Suprapubic skin (tissue), 4 donors: ENCODE data around the gene COP1. TPM values are rescaled to one million over a fixed set of nuclear protein-coding genes. Genes with fewer than 3 reads are reported as not detected.

Experiments
- DNase-seq, 2 donors: peaks; one replicate each; pipeline ENCODE4 v3.0.0-alpha.2; 2019; ENCODE audit warnings: low spot score in 2 of 2
- H3K27ac ChIP-seq: fragments of 200-600 bp; sonication (generic); one replicate; pipeline ENCODE4 v1.5.1; 2019
- H3K27me3 ChIP-seq: fragments of 200-600 bp; sonication (generic); one replicate; pipeline ENCODE4 v1.5.1; 2019
- H3K36me3 ChIP-seq: fragments of 200-600 bp; sonication (generic); one replicate; pipeline ENCODE4 v1.5.1; 2019
- H3K4me1 ChIP-seq: fragments of 200-600 bp; sonication (generic); one replicate; pipeline ENCODE4 v1.5.1; 2019
- H3K4me3 ChIP-seq: fragments of 200-600 bp; sonication (generic); one replicate; pipeline ENCODE4 v1.5.1; 2019; ENCODE audit warnings: mild to moderate bottlenecking
- H3K9me3 ChIP-seq: fragments of 200-600 bp; sonication (generic); one replicate; pipeline ENCODE4 v1.5.1; 2019
- CTCF ChIP-seq, 2 donors: fragments of 200-600 bp in 1 of 2; fragments of 450-650 bp in 1 of 2; sonication (generic) in 1 of 2; IDR thresholded peaks; one replicate each; pipeline ENCODE4 v1.5.1; 2016 to 2019; ENCODE audit warnings: antibody characterized with exemption in 2 of 2, mild to moderate bottlenecking in 1 of 2, moderate library complexity in 1 of 2
- EP300 ChIP-seq: sonication (generic); formaldehyde crosslinking; IDR thresholded peaks from one replicate; pipeline ENCODE4 v1.6.1; 2017; ENCODE audit warnings: antibody characterized with exemption
- POLR2A ChIP-seq, 2 donors: fragments of 450-650 bp; IDR thresholded peaks; one replicate each; pipeline ENCODE4 v1.6.1; 2017; ENCODE audit warnings: antibody characterized with exemption in 2 of 2, mild to moderate bottlenecking in 2 of 2, moderate library complexity in 2 of 2
- POLR2AphosphoS5 ChIP-seq, 3 donors: sonication (generic); formaldehyde crosslinking; IDR thresholded peaks; one replicate each; pipeline ENCODE4 v1.6.1; 2017; ENCODE audit warnings: antibody characterized with exemption in 3 of 3
- WGBS: methylation state at CpG from one replicate; pipeline ENCODE4 v1.1.5; 2018; 5-methylcytosine and 5-hydroxymethylcytosine counted together
- total RNA-seq, 4 donors: library from RNA; depleted of rRNA; stranded (reverse); fragments of >200 nt; gene quantifications; one replicate each; pipeline ENCODE4 v1.1.0, GENCODE V29; 2016

Gene COP1
- total RNA-seq, 4 donors from 2014 or later = 33.2 to 84.1 (median 52.3) TPM

GRCh38 chr1:176199707-176200106 is 7.4 kb downstream of the COP1 start:
- H3K27ac ChIP-seq = no peak overlapping the region
- H3K4me1 ChIP-seq = peaks cover 27% of the 10 kb centered on the region
- H3K36me3 ChIP-seq = no peaks in the 10 kb centered on the region
- H3K27me3 ChIP-seq = no peaks in the 10 kb centered on the region
- H3K9me3 ChIP-seq = no peaks in the 10 kb centered on the region
- DNase-seq = no peak
- 81% methylated on average over 1 of the region's 1 CpG for WGBS
- no peak overlapping the region for H3K4me3 ChIP-seq
- TF ChIP-seq EP300 = no peak
- no peak for TF ChIP-seq POLR2A (IDR thresholded peaks at IDR 0.05)
- no peak for TF ChIP-seq POLR2AphosphoS5 (IDR thresholded peaks at IDR 0.05)
- TF ChIP-seq CTCF (IDR thresholded peaks at IDR 0.05) = no peak

- peaks cover 15% of the 10 kb centered on the region for H3K4me1 ChIP-seq
- no peak overlapping the region for H3K27ac ChIP-seq
- H3K36me3 ChIP-seq = no peaks in the 10 kb centered on the region
- DNase-seq = no peak
- H3K27me3 ChIP-seq = no peaks in the 10 kb centered on the region
- 91% methylated on average over 2 of the region's 2 CpGs for WGBS
- no peak overlapping the region for H3K4me3 ChIP-seq
- no peaks in the 10 kb centered on the region for H3K9me3 ChIP-seq
- TF ChIP-seq POLR2AphosphoS5 (IDR thresholded peaks at IDR 0.05) (no peak), EP300 (no peak), CTCF (IDR thresholded peaks at IDR 0.05) (no peak), POLR2A (IDR thresholded peaks at IDR 0.05) (no peak)
Measured at GRCh38 chr1:176198413-176198812, 8.7 kb downstream of the COP1 start.

- no peaks in the 10 kb centered on the region for H3K36me3 ChIP-seq
- TF ChIP-seq EP300 (no peak), POLR2A (IDR thresholded peaks at IDR 0.05) (no peak), CTCF (IDR thresholded peaks at IDR 0.05) (no peak), POLR2AphosphoS5 (IDR thresholded peaks at IDR 0.05) (no peak)
- no peak overlapping the region for H3K4me3 ChIP-seq
- 93% methylated on average over 5 of the region's 5 CpGs for WGBS
- peaks cover 13% of the 10 kb centered on the region for H3K4me1 ChIP-seq
- DNase-seq = no peak
- no peaks in the 10 kb centered on the region for H3K9me3 ChIP-seq
- H3K27ac ChIP-seq = no peak overlapping the region
- no peaks in the 10 kb centered on the region for H3K27me3 ChIP-seq
Measured at GRCh38 chr1:176196728-176197127, 10.4 kb downstream of the COP1 start.

- Histone ChIP-seq H3K36me3 (no peaks in the 10 kb centered on the region), H3K27ac (no peak overlapping the region), H3K4me3 (no peak overlapping the region), H3K27me3 (no peaks in the 10 kb centered on the region), H3K9me3 (no peaks in the 10 kb centered on the region), H3K4me1 (peaks cover 6% of the 10 kb centered on the region)
- TF ChIP-seq CTCF (IDR thresholded peaks at IDR 0.05) (no peak), POLR2A (IDR thresholded peaks at IDR 0.05) (no peak), EP300 (no peak), POLR2AphosphoS5 (IDR thresholded peaks at IDR 0.05) (no peak)
- 81% methylated on average over 7 of the region's 7 CpGs for WGBS
- DNase-seq = no peak
Measured at GRCh38 chr1:176195547-176195946, 11.5 kb downstream of the COP1 start.

- Histone ChIP-seq H3K4me1 (peaks cover 2% of the 10 kb centered on the region), H3K27me3 (no peaks in the 10 kb centered on the region), H3K9me3 (no peaks in the 10 kb centered on the region), H3K27ac (no peak overlapping the region), H3K36me3 (no peaks in the 10 kb centered on the region), H3K4me3 (no peak overlapping the region)
- no peak for TF ChIP-seq EP300
- no peak for DNase-seq
- 84% methylated on average over 3 of the region's 3 CpGs for whole genome bisulfite sequencing
Measured at GRCh38 chr1:176193663-176194062, 13.4 kb downstream of the COP1 start.

- no peak for TF ChIP-seq EP300
- TF ChIP-seq POLR2A (IDR thresholded peaks at IDR 0.05) = no peak
- no peak for TF ChIP-seq POLR2AphosphoS5 (IDR thresholded peaks at IDR 0.05)
- Histone ChIP-seq H3K27ac (no peak overlapping the region), H3K4me3 (no peak overlapping the region), H3K9me3 (no peaks in the 10 kb centered on the region), H3K27me3 (no peaks in the 10 kb centered on the region), H3K36me3 (no peaks in the 10 kb centered on the region), H3K4me1 (peaks cover 2% of the 10 kb centered on the region)
- DNase-seq = no peak
- 76% methylated on average over 1 of the region's 1 CpG for WGBS
Measured at GRCh38 chr1:176193023-176193422, 14.1 kb downstream of the COP1 start.
